Erythroblast (primary cell): ENCODE data around the gene RNF186.

Source experiments
- GATA1 ChIP-seq: IDR thresholded peaks from 2 replicates; pipeline ENCODE4 v1.6.1; 2011; ENCODE audit warnings: low read depth, mild to moderate bottlenecking, control low read depth, low read length, moderate library complexity
- POLR2A ChIP-seq: IDR thresholded peaks from 2 replicates; pipeline ENCODE4 v1.6.1; 2011; ENCODE audit warnings: mild to moderate bottlenecking, low read length

DNA sequence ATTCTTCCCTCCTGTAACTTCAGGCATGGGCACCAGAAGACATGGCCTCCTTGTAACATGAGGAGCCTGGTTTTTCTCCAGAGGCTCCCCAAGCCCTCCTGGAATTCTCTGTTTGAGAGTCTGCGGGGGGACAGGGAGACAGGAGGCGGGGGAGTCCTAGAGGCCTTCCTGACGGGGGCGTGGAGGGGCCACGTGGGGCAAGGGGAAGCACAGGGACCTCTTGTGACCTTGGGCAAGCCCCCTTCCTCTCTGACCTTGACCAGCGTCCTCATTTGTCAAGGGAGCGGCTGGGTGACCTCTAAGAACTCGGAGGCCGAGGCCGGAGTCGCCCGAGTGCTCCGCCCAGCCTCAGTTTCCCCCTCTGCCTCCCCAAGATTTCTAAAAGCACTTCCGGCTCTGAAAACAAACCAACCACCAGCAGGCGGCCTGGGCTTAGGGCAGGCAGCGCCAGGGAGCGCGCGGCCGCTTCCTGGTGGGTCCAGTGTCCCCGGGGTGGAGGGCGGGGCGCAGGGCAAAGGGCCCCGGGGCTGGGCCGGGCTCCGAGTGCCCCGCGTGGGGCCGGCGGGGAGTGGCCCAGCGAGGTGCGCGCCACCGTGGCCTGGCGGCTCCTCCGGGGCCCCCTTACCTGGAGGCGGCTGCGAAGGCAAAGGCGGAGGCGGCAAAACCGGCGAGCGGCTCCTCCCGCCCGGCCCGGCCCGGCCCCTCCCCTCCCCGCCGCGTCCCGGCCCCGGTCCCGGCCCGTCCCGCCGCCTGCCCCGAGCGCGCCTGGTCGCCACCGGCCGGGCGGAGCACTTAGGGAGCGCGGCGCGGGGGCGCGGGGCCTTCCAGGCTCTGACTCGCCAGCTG is 15.6 kb downstream of the RNF186 start, which contains the start of gene TMCO4:
- peak; percentile 20 for TF ChIP-seq POLR2A
- TF ChIP-seq GATA1, result no peak
